Measurements from ENCODE around the gene ACBD5.
"Not testable (repeated sequence)": the region's sequence is repeated elsewhere in the genome, so short reads cannot be mapped to it uniquely, and the experiment has no call there.

DNA sequence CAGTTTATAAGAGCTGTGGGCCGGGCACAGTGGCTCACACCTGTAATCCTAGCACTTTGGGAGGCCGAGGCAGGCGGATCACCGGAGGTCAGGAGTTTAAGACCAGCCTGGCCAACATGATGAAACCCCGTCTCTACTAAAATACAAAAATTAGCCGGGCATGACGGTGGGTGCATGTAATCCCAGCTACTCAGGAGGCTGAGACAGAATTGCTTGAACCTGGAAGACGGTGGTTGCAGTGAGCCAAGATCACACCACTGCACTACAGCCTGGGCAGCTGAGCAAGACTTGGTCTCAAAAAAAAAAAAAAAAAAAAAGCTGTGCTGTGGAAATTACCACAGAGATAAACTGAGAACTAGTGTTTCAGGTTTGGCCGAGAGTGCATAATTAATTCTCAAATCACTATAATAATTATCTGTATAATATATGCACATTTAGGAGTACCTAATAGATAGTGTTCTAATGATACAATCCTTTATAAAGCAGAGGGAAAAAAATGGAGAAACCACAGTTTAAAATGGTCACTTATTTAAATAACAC lies 3.9 kb downstream of the ACBD5 start:
- TF ChIP-seq, protein P1, sequence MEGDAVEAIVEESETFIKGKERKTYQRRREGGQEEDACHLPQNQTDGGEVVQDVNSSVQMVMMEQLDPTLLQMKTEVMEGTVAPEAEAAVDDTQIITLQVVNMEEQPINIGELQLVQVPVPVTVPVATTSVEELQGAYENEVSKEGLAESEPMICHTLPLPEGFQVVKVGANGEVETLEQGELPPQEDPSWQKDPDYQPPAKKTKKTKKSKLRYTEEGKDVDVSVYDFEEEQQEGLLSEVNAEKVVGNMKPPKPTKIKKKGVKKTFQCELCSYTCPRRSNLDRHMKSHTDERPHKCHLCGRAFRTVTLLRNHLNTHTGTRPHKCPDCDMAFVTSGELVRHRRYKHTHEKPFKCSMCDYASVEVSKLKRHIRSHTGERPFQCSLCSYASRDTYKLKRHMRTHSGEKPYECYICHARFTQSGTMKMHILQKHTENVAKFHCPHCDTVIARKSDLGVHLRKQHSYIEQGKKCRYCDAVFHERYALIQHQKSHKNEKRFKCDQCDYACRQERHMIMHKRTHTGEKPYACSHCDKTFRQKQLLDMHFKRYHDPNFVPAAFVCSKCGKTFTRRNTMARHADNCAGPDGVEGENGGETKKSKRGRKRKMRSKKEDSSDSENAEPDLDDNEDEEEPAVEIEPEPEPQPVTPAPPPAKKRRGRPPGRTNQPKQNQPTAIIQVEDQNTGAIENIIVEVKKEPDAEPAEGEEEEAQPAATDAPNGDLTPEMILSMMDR (IDR thresholded peaks at IDR 0.05): not testable (repeated sequence)
- not testable (repeated sequence) for TF ChIP-seq POLR2AphosphoS5, POLR2A (IDR thresholded peaks at IDR 0.05)

All from breast epithelium (tissue), 3 donors.